ENCODE measurements around the gene ATP5ME. TPM values are rescaled to one million over a fixed set of nuclear protein-coding genes. Genes with fewer than 3 reads are reported as not detected.

The ATP5ME gene
- total and polyA plus RNA-seq, 2 experiments from 2014 or later, result 177 to 1,438 TPM

DNA sequence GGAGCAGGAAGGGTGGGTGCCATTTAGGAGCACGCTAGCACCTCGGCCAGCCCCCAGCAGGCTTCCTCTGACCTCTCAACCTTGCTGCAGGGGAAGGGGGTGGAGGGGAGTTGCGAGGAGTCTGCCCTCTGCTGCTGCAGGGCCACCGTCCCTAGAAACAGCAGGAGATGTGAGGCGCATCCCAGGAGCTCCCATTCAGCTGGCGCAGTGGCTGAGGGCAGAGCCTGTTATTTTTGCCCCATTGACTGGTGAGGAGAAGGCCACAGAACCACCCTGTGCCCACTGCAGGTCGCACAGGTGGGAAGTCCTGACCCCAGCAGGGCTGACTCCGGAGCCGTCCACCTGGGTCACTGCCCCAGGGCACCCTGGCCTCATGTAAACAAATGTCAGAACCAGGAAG, 40.7 kb downstream of the ATP5ME start:
- no peak for DNase-seq (ENCODE audit: low read depth in 1 of 2, low spot score in 1 of 2)
- TF ChIP-seq, protein P1, sequence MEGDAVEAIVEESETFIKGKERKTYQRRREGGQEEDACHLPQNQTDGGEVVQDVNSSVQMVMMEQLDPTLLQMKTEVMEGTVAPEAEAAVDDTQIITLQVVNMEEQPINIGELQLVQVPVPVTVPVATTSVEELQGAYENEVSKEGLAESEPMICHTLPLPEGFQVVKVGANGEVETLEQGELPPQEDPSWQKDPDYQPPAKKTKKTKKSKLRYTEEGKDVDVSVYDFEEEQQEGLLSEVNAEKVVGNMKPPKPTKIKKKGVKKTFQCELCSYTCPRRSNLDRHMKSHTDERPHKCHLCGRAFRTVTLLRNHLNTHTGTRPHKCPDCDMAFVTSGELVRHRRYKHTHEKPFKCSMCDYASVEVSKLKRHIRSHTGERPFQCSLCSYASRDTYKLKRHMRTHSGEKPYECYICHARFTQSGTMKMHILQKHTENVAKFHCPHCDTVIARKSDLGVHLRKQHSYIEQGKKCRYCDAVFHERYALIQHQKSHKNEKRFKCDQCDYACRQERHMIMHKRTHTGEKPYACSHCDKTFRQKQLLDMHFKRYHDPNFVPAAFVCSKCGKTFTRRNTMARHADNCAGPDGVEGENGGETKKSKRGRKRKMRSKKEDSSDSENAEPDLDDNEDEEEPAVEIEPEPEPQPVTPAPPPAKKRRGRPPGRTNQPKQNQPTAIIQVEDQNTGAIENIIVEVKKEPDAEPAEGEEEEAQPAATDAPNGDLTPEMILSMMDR (IDR thresholded peaks at IDR 0.05; ENCODE audit: low read depth, low read length), result no peak

DNA sequence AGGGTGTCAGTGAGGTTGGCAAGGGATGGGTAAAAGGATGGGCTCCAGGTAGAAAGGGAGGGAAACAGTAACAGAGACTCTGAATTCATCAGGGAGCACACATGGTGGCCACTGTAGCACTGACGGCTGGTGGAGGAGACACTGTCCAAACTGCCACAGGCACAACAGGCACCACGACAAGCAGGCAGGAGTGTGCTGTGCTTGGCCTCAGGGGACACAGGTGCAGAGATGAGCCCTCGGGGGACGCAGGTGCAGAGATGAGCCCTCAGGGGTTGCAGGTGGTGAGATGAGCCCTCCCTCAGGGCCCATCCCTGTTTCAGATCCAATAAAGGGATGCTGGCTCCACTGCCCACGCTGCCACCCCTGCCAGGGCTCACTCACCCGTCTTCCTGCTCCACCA, 41.1 kb downstream of the ATP5ME start:
- TF ChIP-seq, protein P1 (IDR thresholded peaks at IDR 0.05; ENCODE audit: low read depth, low read length), result no peak
- Histone ChIP-seq H3K36me3 (no peaks in the 10 kb centered on the region), H3K9me3 (ENCODE audit: low read depth) (no peaks in the 10 kb centered on the region), H3K27ac (no peak overlapping the region), H3K4me3 (no peak overlapping the region), H3K4me1 (ENCODE audit: low read depth) (no peaks in the 10 kb centered on the region), H3K27me3 (no peaks in the 10 kb centered on the region)
- DNase-seq (ENCODE audit: low read depth in 1 of 2, low spot score in 1 of 2), result no peak

More for the DNA sequence above, 40.7 kb downstream of the ATP5ME start:
- H3K9me3 ChIP-seq (ENCODE audit: low read depth), result no peaks in the 10 kb centered on the region
- no peaks in the 10 kb centered on the region for H3K27me3 ChIP-seq
- H3K36me3 ChIP-seq, result no peaks in the 10 kb centered on the region
- H3K4me1 ChIP-seq (ENCODE audit: low read depth), result no peaks in the 10 kb centered on the region
- H3K27ac ChIP-seq, result no peak overlapping the region
- H3K4me3 ChIP-seq, result no peak overlapping the region

DNA sequence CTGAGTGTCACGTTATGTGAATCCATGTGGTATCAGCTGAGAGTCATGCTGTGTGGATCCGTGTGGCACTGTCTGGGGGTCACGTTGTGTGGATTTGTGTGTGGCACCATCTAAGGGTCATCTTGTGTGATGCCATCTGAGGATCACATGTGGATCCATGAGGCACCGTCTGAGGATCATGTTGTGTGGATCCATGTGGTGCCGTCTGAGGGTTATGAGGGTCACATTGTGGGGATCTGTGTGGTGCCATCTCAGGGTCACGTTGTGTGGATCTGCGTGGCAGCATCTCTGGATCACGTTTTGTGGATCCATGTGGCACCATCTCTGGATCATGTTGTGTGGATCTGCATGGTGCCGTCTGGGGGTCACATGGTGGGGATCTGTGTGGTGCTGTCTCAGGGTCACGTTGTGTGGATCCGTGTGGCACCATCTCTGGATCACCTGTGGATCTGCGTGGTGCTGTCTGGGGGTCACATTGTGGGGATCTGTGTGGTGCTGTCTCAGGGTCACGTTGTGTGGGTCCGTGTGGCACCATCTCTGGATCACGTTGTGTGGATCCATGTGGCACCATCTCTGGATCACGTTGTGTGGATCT, 41.8 kb downstream of the ATP5ME start:
- H3K36me3 ChIP-seq, result no peaks in the 10 kb centered on the region
- no peak overlapping the region for H3K4me3 ChIP-seq
- H3K4me1 ChIP-seq (ENCODE audit: low read depth), result no peaks in the 10 kb centered on the region
- DNase-seq (ENCODE audit: low read depth in 1 of 2, low spot score in 1 of 2), result no peak
- H3K9me3 ChIP-seq (ENCODE audit: low read depth), result no peaks in the 10 kb centered on the region
- H3K27ac ChIP-seq, result no peak overlapping the region
- H3K27me3 ChIP-seq, result no peaks in the 10 kb centered on the region
- TF ChIP-seq, protein P1 (IDR thresholded peaks at IDR 0.05; ENCODE audit: low read depth, low read length), result no peak

DNA sequence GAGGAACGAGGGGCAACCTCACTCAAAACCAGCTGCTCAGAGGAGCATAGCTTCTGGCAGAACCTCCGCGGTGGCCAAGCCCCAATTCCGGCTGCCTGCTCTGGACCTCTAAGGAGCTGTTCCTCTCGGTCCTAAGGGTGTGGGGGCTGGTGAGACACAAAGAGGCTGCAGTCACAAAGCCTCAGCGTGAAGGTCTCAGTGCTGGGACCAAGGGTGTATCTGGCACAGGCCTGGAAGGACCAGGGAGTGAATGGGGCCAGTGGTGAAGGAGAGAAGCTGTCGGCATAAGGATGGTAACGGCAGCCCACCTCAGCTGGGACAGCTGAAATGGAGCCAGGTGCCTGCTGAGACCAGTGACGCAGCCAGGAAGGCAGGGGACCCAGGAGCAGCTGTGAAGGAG, 43.4 kb downstream of the ATP5ME start:
- Histone ChIP-seq H3K36me3 (no peaks in the 10 kb centered on the region), H3K27ac (no peak overlapping the region), H3K4me1 (ENCODE audit: low read depth) (no peaks in the 10 kb centered on the region), H3K9me3 (ENCODE audit: low read depth) (no peaks in the 10 kb centered on the region), H3K27me3 (no peaks in the 10 kb centered on the region), H3K4me3 (no peak overlapping the region)
- DNase-seq (ENCODE audit: low read depth in 1 of 2, low spot score in 1 of 2), result no peak
- TF ChIP-seq, protein P1 (IDR thresholded peaks at IDR 0.05; ENCODE audit: low read depth, low read length), result no peak

DNA sequence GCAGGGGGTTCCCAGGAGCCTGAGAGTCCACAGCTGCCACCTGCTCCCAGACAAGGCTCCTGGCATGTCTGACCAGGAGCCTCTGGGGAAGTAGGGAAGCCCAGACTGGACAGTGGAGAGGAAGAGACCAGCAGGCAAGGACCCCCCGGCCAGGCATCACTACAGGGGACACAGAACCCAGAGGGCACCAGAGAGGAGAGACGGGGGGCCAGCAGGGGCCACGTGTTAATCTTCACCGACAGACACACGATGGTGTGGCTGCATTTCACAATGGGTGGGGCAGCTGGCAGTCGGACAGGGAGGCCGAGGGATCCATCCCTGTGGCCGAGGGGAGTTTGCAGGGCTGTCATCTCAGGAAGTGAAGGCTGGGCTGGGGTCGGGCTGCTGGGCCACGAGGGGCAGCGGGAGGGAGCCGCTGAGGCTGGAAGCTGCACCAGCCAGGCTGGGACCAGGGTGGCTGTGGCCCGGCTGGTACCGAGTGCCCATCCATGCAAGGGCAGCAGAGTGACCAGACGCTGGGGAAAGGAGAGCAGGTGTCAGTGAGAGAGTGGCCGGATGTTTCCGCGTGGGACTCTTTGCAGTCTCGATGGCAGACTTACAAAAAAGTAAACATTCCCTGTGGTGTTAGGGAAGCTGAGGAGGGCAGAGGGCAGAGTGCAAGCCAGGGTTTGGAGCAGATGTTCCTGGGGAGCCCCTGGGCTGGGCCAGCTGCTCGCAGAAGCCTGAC, 44.0 kb downstream of the ATP5ME start:
- TF ChIP-seq, protein P1 (IDR thresholded peaks at IDR 0.05; ENCODE audit: low read depth, low read length), result no peak
- Histone ChIP-seq H3K4me1 (ENCODE audit: low read depth) (no peaks in the 10 kb centered on the region), H3K4me3 (no peak overlapping the region), H3K36me3 (no peaks in the 10 kb centered on the region), H3K27ac (no peak overlapping the region), H3K9me3 (ENCODE audit: low read depth) (no peaks in the 10 kb centered on the region), H3K27me3 (no peaks in the 10 kb centered on the region)
- no peak for DNase-seq (ENCODE audit: low read depth in 1 of 2, low spot score in 1 of 2)
